GOT3 (cell line): ENCODE data around the gene NDUFS6.
"Not testable (repeated sequence)": the region's sequence is repeated elsewhere in the genome, so short reads cannot be mapped to it uniquely, and the experiment has no call there.

ENCODE experiments used
- DNase-seq: peaks from one replicate; lab custom pipeline; 2025; ENCODE audit warnings: mixed read lengths; lab: John Stamatoyannopoulos, UW

Gene NDUFS6

DNA sequence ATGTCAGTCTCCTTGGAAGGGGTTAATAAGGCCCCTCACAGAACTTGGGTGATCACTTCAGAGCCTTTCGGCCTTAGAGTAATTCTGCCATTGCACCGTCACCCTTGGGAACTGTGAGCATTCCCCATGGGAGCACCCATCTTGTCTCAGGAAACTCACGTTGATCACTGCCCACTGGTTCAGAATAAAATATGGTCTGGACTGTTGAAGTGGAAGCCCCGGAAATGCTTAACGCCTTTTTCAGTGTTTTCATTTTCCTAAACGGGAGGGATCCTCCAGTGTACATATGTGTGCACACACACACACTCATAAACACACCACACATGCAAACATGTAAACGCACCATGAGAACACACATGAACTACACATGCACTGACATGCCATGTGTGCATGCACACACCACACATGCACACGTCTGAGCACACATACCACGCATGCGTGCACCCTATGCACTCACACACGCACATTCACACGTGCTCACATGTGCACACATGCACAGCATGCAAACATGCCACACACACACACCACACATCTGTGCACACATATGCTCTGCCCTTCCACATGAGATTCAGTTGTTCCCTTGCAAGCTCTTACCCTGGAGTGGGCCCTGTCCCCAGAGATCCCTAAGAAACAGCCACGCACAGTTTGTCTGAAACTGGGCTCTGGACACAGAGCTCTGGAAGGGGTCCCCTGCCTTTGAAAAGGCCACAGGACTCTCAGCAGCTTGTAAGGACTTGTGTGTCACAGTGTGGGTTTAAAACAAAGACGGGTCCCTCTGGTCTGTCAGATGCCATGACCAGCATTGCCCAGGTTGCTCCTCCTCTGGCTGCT lies 18.6 kb upstream of the NDUFS6 start:
- no peak for DNase-seq

DNA sequence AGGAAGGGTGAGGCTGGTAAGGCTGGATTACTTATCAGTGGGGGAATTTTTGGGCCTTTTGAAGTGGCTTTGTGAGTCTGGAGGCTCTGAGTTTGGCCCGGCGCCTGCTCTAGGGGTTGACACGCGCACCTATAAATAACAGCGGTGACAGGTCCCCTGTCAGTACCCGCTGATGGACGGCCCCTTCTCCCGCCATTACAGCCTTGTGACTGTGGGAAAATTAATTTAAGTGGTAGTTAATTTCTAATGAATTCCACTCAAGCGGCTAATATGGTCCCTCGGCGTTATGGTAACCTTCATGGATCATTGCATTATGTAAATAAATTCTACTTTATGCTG lies 18.0 kb upstream of the NDUFS6 start:
- no peak for DNase-seq

DNA sequence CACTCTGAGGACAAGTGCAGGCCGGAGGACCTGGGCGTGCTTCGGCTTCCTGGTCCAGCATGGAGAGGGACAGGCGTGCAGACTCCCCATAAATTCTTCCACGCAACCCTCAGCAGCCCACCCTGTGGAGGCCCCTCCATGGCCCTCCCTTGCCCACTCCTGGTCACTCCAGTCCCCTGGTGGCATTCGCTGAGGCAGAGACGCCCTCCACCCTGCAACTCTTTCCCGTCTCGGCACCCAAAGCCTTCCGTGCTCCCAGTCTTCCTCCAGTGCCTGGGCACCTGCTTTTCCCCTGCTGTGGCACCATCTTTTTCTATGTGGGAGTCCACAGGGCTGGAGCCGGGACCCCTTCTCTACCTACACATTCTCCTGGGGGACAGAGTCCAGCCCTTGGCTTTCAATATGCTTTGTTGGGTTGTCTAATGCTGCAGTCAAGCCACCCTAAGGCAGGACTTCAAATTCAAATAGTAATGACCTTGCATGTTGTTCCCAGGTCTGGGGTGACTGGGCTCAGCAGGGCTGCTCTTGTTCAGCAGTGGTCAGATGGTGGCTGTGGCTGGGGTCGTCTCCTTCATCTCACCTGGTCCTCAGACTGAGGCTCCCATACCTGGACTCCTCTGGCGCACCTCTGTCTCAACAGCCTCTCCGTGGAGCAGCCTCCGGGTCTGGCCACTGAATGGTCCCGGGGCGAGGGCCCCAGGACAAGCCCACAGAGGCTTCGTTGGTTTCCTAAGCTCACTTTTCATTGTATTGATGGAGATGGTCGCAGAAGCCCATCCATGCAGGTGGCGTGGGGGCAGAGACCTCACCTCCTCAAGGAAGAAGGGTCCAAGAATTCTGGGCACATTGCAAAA lies 16.8 kb upstream of the NDUFS6 start:
- no peak for DNase-seq

DNA sequence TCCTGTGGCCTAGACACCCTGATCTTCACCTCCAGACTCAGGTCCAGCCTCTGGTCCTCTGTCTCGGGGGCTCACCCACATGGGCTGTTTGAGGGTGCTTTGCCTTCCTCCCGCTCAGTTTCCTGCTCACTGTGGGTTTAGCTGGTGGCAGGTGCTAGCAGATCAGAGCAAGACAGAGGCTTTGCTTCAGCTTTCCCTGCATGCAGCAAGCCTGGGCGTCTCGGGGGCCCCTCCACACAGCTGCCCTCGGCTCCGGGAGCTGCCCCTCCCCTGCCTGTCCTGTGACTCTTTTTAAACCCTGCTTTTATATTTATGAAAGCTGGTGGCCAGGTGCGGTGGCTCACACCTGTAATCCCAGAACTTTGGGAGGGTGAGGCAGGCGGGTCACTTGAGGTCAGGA lies 16.1 kb upstream of the NDUFS6 start:
- no peak for DNase-seq

DNA sequence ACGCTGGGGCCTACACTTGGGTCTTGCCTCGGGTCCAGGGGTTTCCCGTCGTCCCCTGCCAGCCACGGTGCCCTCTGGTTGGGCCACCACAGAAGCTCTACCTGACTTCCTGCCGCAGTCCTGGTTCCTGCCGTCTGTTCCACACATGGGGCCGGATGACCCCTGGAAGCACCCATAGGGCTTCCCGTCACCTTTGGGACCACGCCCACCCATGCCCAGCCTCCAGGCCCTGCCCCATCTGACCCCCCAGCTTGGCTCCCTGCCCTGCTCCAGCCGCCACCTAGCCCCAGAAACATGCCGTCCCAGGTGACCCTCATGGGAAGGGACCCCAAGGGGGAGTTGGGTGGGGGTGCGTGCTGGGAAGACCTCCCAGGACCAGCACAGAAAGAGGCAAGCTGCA lies 15.2 kb upstream of the NDUFS6 start:
- no peak for DNase-seq

DNA sequence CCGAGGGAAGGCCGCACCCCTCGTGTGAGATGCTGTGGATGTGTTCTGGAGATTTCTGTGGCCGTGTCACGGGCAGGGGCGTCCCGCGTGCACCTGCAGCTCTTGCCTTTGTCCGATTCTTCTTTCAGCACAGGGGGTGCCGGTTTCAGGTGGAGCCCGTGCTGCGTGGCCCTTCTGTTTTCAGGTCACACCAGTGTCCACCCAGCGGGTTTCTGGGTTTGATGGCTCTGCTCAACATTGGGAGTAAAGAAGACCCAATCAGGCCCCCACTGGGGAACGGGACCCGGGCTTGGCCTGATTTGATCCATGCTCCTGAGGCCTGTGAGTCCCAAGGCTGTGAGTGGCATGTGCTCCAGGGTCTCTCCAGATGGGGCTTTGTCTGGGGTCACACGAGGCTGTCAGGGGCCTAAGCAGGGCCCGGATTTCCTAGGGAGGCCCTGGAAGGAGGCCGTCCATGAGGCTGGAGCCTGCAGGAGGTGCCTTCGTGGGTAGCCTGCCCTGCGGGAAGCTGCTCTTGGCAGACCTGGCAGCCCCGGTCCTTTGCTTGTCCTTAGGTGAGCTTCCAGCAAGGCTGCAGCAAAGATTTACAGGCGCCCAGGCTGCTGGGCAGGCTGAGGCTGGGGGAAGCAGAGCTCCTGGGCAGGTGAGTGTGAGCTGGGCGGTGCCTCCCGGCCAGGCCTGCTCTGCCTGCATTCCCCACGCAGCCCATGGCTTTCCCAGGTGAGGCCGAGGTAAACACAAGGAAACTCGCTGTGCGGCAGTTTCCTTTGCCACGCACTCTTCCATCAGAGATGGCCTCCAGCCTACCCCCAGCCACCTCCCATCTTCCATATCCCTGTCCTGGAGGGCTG lies 14.4 kb upstream of the NDUFS6 start:
- no peak for DNase-seq

DNA sequence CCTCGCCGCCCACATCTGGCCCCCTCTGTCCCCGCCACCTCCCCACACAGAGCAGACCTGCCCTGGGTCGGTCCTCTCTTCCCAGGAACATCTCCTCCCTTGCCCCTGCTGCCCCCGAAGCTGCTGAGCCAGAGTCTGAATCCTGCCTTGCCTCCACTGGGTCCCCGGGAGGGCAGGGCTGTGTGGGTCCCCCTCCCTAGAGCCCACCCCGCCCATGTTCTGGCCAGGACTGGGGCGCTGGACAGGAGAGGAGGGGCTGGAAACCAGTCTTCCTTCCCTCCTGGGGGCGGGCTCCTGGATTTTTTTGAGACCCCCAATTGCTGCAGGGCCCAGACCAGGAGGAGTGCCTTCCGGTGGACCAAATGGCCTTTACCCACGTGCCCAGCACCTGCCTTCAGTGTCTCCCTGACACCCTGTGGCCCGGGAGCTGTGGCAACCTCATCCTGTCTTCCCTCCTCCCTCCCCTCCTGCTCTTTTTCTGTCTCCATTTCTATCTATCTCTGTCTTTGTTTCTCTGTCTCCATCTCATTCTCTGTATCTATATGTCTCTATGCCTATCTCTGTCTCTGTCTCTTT lies 13.6 kb upstream of the NDUFS6 start:
- DNase-seq, result no peak

DNA sequence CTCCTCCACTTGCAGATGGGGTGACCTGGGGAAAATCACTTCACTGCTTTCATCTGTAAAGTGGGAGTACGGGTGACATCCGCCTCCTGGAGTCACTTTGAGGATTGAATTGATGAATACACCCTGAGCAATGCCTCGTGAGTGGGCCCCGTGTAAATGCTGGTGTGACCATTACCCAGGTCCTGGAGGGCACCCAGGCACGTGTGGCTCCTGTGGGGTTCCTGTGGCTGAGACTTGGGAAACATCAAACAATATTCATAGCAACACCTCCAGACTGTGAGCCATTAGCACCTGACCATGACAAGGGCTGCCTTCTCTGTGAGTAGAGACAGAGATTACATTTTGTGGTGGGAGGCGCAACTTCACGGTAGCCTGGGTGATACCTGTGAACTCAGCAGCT lies 13.0 kb upstream of the NDUFS6 start:
- no peak for DNase-seq

DNA sequence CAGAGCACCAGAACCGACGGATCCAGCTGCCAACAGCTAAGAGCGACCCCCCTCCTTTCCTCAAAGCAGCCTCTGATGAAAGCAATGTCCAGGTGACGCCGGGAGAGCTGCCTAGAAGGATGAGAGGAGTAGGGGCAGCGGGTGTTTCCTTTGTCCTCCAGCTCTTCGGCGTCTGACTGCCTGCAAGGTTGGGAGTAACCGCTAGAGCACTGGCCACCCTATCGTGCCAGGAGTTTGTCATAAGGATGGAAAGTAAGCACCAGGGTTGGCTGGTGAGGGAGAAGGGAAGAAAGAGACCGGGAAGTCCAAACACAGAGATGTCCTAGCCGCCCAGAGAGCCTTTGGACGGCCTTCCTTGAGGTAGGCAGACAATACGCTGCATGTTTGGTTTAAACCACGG lies 12.4 kb upstream of the NDUFS6 start:
- DNase-seq, result no peak

DNA sequence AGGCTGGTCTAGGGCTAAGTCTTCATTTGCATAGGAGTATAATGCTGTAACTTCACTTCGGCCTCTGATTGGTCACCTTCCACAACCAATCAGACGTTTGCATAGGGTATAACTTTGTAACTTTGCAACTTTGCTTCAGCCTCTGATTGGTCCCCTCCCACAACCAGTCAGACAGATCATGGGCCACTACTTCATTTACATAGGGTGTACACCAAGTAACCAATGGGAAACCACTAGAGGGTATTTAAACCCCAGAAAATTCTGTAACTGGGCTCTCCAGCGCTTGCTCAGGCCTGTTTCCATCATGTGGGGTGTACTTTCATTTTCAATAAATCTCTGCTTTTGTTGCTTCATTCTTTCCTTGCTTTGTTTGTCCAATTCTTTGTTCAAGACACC lies 11.8 kb upstream of the NDUFS6 start:
- DNase-seq, result not testable (repeated sequence)

DNA sequence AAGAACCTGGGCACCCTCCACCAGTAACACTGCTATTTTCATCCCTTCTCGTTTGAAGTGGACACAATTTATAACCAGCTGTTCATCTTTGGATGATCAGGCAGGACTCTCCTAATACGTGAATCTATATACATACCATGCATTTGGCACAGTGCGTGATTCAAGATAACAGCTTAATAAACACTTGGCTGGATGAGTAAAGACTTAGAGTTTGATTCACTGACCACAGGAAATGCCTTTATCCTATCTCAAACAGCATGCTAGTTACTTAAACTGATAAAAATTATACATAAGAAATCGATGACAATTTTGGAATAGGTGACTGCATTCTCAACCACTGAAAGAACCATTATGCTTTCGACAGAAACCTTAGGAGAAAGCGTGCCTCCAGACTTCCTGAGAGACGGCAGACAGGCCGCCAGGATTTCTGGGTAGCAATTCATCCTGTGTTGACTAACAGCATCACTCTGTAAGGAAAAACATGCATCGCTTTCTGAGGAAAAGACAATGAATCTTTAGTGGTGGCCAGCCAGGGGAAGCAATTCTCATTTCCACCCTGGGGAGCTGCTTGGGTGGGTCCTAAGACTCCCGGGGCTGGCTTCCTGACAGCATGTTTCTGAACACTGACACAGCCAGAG lies 11.3 kb upstream of the NDUFS6 start:
- DNase-seq, result no peak

DNA sequence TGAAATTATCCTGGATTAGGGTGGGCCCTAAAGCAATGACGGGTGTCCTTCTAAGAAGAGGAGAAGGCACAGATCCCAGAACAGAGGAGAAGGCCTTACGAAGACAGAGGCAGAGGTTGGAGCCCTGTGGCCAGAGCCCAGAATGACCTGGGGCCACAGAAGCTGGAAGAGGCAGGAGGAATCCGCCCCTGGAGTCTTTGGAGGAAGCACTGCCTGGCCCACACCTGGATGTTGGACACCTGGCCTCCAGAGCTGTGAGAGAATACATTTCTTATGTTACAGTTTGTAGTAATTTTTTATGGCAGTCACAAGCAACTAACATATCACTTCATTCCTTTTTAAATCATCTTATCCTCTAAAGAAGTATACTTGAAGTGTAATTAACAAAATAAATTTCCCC lies 10.0 kb upstream of the NDUFS6 start:
- no peak for DNase-seq

DNA sequence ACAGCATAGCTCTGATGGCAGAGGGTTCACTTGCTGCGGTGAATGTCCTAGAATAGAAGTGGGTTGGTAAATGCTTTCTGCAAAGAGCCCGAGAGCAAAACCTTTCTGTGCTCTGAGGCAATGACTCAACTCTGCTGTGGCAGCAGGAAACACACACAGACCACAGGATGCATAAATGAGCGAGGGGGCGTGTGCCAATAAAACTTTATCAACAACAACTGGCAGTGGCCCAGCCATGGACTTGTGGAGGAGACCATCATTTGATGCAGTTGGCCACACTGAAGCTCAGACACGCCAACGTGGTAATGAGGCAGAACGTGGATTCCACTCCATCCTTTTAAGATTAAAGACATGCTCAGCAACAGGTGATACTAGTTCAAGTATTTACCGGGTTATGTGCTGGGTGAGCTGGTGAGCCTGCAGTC lies 8.4 kb upstream of the NDUFS6 start:
- no peak for DNase-seq

DNA sequence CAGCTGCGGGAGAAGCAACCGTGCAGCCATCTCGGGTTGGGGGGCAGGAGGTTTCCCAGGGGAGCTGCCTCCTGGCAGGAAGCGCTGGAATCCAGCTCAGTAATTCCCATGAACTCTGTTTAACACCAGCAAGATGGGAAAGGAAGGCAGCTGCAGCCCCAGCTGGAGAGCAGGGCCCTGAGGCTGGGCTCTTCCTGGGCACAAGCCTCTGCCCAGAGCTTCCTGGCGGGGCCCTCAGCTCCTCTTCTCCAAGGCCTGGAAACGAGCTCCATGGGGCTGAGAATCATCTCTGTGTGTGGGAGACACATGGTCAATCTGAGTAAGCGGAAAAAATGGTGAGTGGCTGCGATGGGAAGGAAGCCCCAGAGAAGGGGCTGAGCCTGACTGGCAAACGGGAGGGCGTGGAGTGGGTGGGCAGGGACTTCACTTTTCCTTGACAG lies 7.9 kb upstream of the NDUFS6 start:
- DNase-seq, result no peak

DNA sequence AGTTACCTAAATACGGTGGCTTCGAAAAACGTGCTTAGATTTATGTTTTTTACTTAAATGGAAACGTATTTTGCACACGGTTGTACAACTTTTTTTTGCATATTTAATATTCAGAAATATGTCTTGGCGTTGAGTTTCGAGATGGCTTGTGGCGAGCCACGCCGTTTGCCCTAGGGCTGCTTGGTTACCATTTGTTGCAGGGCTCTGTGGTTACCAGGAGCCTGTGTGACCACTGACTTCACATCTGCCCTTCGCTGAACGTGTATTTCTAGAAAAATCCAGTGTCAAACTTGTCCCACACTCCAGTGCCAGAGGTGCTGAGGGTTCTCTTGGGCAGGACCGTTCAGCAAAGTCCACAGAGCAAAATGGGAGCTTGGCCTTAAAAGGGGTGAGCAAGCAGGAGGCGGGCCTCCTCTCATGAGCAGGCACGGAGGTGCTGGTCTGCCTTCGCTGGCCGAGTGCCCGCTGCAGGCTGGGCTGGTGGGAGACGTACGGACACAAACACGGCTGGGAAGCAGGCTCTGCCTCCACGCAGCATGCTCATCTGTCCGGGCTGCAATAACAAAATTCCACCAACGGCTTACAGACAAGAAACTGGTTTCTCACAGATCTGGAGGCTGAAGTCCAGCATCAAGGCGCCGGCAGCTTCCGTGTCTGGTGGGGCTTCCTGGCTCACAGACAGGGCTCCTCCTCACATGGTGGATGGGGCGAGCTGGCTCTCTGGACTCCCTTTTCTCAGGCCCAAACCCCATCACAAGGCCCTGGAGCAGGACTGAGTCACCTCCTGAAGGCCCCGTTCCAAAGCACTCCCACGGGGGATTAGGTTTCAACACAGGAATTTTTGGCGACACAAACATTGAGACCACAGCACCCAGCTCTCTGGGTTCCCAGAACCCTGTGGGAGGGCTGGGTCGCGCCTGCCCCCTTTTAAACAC lies 7.0 kb upstream of the NDUFS6 start:
- DNase-seq, result no peak

DNA sequence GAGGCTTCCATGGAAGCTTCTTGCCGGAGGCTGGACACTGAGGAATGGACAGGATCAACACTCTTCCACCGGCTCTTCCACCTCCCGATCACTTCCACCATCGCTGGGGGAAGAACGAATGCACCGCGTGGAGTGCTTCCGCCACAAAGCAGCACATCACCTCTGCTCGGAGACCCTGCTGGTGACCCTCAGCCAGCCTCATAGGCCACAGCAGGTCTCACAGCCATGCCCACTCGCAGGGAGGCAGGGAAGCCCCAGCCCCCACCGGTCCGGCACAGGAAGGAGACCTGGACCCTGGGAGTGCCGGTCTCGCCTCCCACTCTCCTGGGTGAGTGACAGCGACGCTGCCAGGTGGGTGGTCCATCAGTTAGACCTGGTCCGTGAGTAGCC lies 6.3 kb upstream of the NDUFS6 start:
- no peak for DNase-seq

DNA sequence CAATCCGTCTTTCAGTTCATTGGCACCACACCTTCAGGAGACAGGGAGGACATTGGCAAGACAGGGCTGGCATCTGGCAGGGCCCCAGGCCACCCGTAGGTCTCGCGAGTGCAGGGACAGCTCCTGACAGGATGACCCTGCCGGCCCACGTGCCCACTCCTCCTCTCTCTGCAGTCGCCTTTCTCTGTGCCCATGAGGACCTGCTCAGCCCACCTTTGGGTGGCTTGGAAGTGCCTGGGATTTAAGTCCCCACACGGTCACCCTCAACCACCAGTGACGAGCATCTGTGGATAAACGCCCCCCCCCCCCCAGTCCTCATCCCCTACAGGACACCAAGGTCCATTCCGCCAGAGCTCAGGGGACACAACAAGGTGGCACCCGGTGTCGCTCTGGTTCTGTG lies 5.7 kb upstream of the NDUFS6 start:
- no peak for DNase-seq

DNA sequence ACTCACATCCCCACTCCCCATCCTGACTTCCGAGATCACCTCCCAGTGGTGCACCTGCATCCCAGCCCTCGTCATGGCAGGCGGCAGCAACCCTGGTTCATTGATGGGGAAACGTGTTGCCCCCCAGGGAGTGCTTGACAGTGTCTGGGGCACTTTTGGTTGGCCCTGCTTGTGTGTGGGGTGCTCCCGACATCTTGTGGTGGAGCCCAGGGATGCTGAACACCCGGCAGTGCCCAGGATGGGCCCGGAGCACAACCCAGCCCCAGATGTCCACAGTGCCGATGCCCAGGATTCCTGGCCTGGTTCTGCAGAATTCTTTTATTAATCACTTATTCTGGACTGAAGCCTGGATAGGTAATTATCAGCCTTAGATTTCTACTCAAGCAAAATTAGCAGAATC lies 5.3 kb upstream of the NDUFS6 start:
- DNase-seq, result no peak

DNA sequence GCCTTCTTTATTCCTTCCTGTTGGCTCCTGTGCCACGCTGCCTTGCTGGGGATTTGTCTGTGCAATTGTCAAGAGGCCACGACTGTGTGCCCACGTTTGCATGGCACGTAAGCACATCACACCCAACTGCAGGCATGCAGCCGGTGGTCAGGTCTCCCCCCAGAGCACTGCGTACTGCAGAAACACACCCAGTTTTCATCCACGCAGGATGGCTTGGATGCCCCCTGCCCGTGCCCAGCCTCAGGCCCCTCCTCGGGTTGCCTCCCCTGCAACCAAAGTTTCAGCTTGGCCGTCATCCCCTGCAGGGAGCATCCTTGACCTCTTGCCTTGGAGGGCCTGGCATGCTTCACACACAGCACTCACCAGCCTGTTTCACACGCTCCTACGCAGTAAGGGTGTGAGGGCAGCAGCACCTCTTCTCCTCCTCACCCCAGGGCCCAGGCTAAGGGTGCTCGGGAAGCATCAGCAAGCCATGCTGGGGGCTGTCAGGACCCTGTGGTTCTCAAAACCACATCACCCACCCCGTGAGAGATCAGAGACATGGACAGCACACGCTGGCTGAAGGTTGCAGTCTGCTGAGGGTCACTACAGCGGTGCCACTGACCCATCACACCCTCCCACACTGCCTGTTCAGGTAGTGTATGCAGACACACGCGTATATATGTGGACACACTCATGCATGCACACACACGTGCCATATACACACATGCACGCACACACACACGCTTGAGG lies 4.7 kb upstream of the NDUFS6 start:
- DNase-seq, result no peak
